Mesenteric fat pad (tissue), 1 donor: ENCODE data around the gene ANAPC2. TPM values are rescaled to one million over a fixed set of nuclear protein-coding genes. Genes with fewer than 3 reads are reported as not detected.

ENCODE experiments used
- DNase-seq: peaks from one replicate; pipeline ENCODE4 v3.0.0-alpha.2; 2020; ENCODE audit warnings: low spot score
- total RNA-seq: library from RNA; stranded (reverse); fragmentation: NEBNext Ultra II Directional; extraction: Animal tissue kit (Norgen Biotek cat#: 25700); gene quantifications from one replicate; pipeline ENCODE4 v1.2.1, GENCODE V29; 2021
- donor health status: DM: yes; HTN: yes; CAD: no.

The ANAPC2 gene
- total RNA-seq, 1 donor from 2014 or later: 39.3 TPM

DNA sequence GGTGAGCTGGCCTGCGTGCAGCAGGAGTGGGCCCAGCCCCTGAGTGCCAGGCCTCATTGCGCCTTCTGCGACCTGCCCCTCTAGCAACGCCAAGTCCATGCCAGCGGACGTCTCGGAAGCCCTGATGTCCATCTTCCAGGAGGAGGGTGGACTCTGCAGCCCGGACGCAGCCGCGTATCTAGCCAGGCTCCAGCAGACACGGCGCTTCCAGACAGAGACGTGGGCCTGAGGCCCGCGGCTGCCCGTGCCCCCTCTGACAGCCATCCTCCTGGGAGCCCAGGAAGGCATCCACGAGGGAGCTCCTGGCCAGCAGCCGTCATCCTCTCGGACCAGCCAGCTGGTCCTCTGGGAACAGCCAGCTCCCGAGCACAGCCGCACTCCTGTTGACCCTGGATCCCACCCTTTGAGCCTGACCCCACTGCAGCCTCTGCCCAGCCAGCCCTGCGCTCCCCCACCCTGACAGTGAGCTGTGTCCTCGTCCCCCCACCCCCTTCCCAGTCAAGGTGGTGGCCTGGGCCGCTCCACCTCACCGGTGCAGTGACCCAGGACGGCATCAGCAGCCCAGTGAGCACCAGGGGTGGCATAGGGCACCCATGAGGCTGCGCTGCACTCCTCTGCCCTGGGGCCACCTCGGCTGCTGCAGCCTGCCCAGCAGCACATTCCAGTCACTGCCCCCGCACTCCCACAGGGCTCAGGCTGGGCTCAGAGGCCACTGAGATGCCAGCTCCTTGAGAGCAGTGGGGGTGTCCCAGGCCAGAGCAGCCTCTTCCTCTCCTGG, 28.0 kb upstream of the ANAPC2 start:
- no peak for DNase-seq

DNA sequence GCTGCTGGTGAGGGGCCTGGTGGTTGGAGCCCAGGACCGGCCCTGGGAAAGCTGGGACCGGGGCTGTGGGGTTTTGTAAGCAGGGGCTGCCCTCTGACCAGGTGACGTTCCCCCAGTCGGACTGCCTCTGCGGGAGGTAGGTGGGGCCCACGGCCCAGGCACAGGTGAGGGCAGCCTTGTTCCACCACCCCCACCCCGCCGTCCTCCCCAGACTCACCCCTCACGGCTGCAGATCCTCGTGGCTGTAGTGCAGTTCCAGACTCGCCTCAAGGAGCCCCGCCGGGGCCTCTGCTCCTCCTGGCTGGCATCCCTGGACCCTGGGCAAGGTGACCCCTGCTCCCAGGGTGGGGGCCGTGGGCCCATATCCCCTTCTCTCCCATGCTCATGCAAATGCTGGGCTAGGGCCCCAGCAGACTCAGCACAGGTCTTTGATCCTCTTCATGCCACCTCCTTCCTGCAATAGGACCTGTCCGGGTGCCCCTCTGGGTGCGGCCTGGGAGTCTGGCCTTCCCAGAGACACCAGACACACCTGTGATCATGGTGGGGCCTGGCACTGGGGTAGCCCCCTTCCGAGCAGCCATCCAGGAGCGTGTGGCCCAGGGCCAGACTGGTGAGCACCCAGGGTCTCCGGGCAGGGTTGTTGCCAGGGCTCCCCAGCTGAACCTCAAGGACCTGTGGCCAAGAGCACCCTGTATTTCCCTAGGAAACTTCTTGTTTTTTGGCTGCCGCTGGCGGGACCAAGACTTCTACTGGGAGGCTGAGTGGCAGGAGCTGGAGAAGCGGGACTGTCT, 27.0 kb upstream of the ANAPC2 start:
- no peak for DNase-seq

DNA sequence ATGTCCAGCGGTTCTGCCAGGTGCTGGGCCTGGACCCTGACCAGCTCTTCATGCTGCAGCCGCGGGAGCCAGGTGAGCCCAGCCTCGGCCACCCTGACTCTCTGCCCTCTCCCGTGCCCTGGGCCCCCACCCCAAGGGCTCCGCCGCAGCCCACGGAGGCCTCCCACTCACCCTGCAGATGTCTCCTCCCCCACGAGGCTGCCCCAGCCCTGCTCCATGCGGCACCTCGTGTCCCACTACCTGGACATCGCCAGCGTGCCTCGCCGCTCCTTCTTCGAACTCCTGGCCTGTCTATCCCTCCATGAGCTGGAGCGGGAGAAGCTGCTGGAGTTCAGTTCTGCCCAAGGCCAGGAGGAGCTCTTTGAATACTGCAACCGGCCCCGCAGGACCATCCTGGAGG, 26.3 kb upstream of the ANAPC2 start:
- no peak for DNase-seq

DNA sequence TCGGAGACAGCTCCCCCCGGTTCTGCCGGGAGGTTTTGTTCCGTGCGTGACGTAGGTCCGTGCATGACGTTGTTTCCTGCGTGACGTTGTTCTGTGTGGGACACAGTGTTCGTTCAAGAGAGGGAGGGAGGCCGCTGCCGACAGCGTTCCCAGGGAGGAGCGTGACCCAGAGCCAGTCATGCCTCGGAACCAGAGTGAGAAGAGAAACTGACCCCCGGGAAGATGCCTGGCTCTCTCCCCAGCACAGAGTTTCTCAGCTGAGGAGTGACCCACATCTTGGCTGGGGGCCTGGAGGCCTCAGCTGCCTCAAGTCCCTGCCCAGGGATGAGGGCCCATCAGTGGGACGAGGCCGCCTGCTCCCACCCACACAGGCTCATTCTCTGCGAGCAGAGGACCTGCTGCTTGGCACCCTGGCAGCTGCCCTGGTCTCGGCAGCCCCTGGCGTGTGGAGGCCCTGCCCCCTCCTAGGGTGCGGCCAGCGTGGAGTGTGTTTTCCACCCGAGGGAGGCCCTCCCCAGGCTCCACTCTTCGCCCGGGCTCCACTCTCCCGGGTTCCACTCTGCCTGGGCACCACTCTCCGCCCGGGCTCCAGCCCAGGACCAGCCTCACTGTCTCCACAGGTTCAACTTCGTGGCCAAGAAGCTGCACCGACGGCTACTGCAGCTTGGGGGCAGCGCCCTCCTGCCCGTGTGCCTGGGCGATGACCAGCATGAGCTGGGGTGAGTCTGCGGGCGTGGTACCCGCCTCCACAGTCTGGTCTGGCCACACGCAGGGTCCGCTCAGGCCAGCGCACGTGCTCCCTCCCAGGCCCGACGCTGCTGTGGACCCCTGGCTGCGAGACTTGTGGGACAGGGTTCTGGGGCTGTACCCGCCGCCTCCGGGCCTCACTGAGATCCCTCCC, 25.1 kb upstream of the ANAPC2 start:
- DNase-seq: no peak

DNA sequence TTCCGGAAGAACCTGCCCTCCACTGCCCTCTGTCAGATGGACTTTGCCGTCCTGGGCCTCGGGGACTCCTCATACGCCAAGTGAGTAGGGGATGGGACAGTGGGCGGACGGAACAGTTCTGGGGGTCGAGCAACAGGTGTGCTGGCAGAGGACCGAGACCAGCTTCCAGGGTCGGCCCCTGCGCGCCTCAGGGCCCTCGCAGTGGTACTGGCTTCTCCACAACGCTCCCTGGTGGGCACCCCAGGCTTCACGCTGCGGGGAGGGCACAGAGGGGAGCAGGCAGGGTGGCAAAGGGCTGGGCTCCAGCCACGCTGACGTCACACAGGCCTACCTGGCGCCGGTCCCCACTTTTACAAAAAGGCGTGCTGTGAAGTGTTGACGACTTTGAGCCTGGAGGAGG, 24.2 kb upstream of the ANAPC2 start:
- no peak for DNase-seq

DNA sequence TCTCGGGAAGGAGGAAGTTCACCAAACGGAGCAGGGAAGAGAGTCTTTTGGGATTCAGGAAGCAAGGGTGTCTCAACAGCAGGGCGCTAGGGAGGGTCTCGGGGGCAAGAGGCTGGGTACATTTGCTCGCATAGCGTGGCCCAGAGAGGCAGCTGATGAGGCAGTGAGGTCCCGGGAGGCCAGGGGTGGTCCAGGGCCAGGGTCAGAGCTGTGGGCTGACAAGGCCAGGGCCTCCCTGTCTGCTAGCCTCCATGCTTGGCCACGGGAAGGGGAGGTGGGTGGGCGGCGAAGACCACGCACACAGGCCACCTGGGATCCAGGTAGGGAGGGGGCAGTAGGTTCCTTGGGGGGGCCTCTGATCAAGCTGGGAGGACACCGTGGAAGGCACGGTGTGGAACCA, 23.2 kb upstream of the ANAPC2 start:
- no peak for DNase-seq

DNA sequence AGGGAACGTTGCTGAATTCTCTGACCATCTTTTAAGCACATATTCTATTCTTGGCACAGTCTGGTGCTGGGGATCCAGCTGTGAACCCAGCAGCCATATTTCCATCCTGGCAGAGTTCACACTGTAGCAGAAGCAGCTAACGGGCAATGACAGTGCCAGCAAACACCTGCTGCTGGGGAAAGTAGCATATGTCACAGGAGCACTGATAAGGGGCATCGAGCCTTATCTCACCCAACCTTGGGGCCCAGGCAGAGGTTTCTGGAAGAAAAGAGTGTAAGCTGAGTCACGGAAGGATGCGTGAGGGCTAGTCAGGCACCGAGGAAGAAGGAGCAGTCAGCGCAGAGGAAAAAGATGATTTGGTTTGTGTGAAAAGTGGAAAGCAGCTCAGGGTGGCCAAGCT, 18.2 kb upstream of the ANAPC2 start:
- DNase-seq: no peak

DNA sequence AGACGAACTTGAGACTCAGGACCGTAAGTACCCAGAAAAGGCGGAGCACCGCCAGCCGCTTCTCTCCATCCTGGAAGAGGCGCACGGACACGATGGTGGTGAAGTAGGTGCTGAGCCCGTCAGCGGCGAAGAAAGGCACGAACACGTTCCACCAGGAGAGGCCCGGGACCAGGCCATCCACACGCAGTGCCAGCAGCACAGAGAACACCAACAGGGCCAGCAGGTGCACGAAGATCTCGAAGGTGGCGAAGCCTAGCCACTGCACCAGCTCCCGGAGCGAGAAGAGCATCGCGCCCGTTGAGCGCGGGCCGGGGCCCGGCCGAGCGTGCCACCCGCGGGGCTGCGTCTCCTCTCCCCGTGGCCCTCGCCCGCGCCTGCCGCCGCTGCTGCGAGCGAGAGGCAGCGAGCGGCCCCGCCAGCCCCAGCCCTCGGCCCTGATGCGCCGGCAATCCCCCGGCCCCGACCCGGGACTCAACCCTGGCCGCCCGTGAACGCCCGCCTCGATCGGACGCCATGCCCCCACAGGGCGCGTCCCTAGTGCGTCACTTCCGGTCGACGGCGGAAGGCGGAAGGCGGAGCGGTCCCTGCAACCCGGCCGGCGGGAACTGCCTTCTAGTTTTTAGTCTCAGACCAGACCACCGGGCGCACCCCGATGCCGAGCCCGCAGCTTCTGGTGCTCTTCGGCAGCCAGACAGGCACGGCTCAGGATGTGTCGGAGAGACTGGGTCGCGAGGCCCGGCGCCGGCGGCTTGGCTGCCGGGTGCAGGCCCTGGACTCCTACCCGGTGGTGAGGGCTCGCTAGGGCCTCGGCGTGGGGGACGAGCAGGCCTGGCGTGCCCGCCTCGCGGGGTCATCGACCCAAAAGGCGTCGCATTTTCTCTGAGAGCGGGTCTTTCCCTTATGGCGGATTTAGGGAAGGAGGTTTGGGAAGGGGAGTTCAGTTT, 17.0 kb upstream of the ANAPC2 start, which contains the start of the genes NDOR1 and TMEM203:
Gene NDOR1, plus strand, starts transcription at position 575 of the 944 bp plus-strand sequence. Its CDS starts 78 bp downstream, at position 653.
Gene TMEM203, minus strand, starts transcription at position 523 of the 944 bp plus-strand sequence. Its CDS starts 234 bp downstream, at position 289.
- peak; percentile 98 for DNase-seq

DNA sequence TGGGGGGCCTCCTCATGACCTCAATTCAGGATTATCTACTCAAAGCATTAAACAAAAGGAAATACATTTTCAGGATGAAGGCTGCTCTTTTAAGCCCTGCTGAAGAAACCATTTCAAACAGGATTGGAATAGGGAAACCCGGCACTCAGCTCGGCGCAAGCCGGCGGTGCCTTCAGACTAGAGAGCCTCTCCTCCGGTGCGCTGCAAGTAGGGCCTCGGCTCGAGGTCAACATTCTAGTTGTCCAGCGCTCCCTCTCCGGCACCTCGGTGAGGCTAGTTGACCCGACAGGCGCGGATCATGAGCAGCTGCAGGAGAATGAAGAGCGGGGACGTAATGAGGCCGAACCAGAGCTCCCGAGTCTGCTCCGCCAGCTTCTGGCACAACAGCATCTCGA, 16.4 kb upstream of the ANAPC2 start:
- no peak for DNase-seq

DNA sequence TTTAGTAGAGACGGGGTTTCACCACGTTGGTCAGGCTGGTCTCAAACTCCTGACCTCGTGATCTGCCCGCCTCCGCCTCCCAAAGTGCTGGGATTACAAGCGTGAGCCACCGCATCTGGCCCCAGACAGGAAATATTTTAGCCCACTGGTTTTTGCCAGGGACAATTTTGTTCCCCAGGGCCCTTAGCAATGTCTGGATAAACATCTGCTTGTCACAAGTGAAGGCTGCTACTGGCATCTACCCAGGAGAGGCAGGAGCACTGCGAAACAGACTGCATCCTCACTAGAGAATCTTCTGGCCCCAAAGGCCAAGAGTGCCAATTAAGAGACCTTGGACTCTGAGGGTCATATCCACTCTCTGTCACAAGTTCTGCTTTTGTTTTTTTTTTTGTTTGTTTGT, 14.6 kb upstream of the ANAPC2 start:
- DNase-seq: no peak

DNA sequence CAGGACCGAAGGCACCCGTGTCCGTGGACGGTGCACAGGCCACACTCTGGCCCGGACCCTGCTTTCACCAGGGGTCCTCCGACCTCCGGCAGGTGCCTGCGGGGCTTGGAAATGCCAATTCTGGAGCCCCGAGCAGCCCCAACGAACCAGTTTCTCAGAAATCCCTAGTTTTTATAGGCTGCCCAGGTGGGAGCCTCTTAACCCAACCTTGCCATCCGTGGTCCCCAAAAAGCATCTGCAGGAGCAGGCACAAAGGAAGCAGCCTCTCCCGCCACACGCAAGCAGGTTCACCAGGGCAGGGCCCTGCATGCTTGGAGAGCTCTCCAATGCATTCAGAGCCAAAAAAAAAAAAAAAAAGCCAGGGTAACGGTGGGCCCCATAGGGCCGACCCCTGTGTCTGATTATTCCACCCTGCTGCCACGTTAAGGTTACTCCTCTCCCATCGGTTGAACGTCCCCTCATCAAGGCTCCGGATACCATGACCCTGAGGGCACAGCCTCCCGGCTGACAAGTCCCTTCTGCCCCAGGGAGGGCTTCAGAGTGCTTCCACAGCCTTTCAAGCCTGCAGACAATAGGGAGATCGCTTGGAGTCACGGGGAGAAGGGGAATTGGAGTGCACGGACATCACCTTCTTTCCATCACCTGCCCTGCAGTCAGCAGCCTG, 13.0 kb upstream of the ANAPC2 start:
- no peak for DNase-seq

DNA sequence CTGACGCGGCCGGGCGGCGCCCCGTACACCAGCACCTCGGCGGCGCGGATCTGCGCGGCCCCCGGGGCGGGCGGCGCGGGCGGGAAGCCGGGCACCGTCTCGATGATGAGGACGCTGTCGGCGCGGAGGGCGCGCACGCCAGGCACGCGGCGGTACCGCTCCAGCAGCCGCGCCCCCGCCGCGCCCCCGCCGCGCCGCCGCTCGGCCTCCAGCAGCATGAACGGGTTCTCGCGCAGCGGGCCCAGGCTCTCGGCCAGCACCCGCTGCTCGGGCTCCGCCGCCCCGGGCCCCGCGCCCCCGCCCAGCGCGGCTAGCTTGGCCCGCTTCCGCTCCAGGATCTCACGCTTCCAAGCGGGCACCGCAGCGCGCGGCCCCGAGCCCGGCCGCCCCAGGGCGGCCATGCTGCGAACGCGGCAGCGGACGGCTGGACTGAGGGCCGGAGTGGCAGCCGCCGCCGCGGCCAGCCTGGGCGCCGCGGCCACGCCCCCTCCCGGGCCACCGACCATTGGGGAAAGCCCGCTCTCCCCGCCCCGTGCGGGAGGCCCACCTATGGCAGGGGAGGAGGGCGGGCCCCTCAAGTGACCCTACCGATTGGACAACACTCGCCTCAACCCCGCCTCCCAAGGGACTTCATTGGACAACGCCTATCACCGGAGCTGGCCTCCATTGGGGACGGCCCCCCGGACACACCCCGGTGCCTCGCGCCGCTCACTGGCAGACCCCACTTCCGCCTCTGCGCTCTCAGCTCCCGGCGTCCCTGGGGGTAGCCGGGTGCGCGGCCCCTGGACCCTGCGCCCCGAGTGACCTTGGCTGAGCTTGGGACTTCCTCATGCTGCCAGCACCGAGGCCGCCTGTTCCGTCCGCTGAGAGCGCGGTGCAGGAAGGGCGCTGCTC, 12.2 kb upstream of the ANAPC2 start, which contains the start of gene TPRN:
Gene TPRN, minus strand, starts transcription at position 431 of the 894 bp plus-strand sequence. Its CDS starts 30 bp downstream, at position 401.
- peak; percentile 99 for DNase-seq

DNA sequence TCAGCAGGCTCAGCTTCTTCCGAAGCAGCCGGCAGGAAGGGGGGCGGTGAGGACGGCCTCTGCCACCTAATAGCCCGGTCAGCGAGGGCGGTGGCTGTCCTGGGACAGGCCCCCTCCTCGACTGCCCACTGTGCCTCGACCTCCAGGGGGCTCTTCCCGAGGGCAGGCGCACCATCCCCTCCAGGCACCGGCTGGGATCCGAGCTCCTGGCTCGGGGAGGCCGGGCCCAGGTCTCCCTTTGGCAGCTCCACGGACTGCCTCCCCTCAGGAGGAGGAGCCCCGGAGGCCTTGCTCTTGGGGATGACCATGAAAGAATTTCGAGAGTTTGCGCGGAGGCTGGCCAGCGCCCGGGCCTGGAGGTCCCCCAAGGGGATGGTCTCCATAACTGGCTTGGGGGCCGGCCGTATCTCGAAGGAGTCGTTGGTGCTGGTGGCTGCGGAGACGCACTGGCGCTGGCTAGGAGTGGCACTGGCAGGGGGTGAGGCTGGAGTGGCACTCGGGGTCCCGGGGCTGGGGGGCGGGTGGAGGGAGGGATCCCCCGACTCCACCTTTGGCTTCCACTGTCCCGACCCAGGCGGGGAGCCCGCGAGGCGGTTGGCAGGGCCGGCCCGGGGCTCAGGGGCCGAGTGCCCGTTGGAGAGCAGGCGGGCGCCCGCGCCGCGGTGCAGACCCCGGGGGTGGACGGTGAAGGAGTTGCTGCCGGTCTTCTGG, 11.2 kb upstream of the ANAPC2 start:
- DNase-seq: no peak

DNA sequence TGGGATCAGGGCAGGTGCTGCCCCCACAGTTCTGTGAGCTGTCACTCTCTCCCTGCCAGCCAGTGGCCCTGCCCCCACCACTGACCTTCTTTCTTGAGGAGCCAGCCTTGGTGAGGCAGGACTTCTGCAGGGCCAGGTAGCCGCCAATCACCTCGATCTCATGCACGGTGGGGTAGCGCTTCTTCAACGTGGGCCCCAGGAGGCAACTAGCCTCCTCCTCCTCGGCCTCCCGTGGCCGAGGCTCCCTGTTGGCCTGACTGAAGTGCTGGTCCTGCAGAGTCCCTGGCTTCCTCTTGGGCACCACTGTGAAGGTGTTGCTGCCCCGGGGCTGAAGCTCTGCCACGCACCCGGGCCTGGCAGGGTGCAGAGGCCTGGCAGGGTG, 10.5 kb upstream of the ANAPC2 start:
- no peak for DNase-seq

DNA sequence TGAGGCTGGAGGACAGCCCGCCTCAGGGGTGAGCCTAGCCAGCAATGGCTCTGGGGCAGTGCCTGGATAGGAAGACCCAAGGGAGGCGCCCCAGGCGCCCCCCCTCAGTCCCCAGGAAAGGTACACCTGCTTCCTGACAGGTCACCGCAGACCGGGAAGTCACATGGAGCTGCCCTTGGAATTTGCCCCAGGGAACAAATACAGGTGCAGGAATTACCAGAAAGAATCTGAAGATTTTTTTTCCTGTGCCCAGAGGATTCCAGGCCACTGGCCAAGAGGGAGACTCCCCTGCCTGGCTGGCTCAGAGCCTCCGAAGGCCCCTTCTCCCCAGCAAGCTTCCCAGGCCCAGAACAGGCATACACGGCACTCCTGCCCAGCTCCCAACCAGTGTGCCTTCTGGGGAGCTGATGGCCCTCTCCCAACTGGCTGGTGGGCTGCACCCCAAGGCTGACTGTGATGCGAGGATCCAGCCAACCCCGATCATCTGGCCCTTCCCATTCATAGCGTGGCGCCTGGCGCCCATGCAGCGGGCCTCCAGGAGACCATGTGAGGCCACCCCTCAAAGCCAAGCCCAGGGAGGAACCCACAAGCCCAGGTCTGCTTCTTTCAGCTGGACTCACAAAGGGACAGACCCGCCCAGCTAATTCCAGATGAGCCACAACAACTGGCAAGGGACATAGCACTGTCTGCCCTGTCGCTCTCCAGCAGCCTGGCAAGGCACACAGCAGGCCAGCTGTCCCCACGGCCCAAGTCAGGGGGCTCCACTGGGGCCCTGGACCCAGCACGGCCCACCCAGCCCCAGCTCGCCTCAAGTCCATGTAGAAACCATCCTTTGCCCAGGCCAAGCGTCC, 9.9 kb upstream of the ANAPC2 start:
- DNase-seq: no peak

DNA sequence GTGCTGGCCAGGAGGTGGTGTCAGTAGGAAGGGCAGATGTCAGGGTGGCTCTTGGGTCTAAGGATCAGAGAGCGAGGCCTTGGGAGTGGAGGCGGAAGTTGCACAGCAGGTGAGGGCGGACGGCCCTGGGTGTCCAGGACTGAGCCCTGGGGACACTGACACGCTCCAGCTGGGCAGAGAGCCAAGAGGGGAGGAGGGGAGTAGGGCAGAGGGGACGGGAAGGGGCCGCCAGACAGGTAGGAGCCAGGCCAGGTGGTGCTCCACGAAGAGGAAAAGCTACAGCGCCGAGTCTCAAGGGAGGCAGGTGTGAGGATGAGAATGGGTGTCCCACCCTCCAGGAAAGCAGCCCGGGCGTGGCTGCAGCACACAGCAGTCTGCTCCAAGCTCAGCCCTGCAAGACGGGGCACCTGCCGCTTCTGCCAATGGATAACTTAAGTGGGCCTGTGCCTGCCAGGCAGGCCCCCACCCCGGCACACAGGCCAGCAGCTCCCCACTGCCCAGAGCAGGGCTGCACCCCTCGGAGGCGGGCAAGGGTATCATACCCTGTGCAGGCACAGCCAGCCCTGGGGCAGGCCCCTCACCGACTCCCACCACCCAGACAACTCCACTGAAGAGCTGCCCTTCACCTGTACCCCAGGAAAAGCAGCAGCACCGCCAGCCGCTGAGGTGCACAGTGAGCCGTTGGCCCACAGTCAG, 7.3 kb upstream of the ANAPC2 start:
- DNase-seq: no peak
